HG03066 (cell line): ENCODE results near the gene C6.

Source experiments
- ATAC-seq: cut with Tn5 transposase; IDR thresholded peaks from one replicate; pipeline ENCODE4 v1.9.1; 2021; ENCODE audit warnings: low read depth; ENCODE audit not compliant: unreplicated experiment

The C6 gene

GRCh38 chr5:41143131-41143901 lies 70.0 kb downstream of the C6 start:
- ATAC-seq = no peak

- ATAC-seq = no peak
Measured at GRCh38 chr5:41127967-41128690, 85.2 kb downstream of the C6 start.

GRCh38 chr5:41122459-41122858 lies 90.9 kb downstream of the C6 start:
- no peak for ATAC-seq

- no peak for ATAC-seq
Measured at GRCh38 chr5:41120600-41120999, 92.7 kb downstream of the C6 start.

GRCh38 chr5:41118177-41118576 lies 95.2 kb downstream of the C6 start:
- no peak for ATAC-seq

GRCh38 chr5:41115281-41115680 lies 98.1 kb downstream of the C6 start:
- no peak for ATAC-seq

- ATAC-seq = no peak
Measured at GRCh38 chr5:41112486-41113455, 100.6 kb downstream of the C6 start.

GRCh38 chr5:41109186-41109585 lies 104.1 kb downstream of the C6 start:
- ATAC-seq = no peak

GRCh38 chr5:41102341-41102740 lies 111.0 kb downstream of the C6 start:
- no peak for ATAC-seq

- ATAC-seq = no peak
Measured at GRCh38 chr5:41097642-41098041, 115.7 kb downstream of the C6 start.

GRCh38 chr5:41095324-41096101 lies 117.8 kb downstream of the C6 start:
- ATAC-seq = no peak

GRCh38 chr5:41094871-41095270 lies 118.5 kb downstream of the C6 start:
- no peak for ATAC-seq

GRCh38 chr5:41093803-41094202 lies 119.5 kb downstream of the C6 start:
- ATAC-seq = no peak
